ENCODE data around the gene IGFBP5. TPM values are rescaled to one million over a fixed set of nuclear protein-coding genes. Genes with fewer than 3 reads are reported as not detected.

The IGFBP5 gene
- total and polyA plus RNA-seq, 9 of the 15 experiments (the other 6 are each of a cell fraction or from before 2014, with no cell fraction given): 0.01 to 1.9 (median 0.03) TPM; not detected in 6

- TF ChIP-seq, protein P1, sequence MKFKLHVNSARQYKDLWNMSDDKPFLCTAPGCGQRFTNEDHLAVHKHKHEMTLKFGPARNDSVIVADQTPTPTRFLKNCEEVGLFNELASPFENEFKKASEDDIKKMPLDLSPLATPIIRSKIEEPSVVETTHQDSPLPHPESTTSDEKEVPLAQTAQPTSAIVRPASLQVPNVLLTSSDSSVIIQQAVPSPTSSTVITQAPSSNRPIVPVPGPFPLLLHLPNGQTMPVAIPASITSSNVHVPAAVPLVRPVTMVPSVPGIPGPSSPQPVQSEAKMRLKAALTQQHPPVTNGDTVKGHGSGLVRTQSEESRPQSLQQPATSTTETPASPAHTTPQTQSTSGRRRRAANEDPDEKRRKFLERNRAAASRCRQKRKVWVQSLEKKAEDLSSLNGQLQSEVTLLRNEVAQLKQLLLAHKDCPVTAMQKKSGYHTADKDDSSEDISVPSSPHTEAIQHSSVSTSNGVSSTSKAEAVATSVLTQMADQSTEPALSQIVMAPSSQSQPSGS (CRISPR knock-in tag; IDR thresholded peaks at IDR 0.05): no peak
Observed at GRCh38 chr2:216629784-216630183, 65.6 kb downstream of the IGFBP5 start (continued).

GRCh38 chr2:216626875-216627245, 68.5 kb downstream of the IGFBP5 start:
- no peaks in the 10 kb centered on the region for H3K9me1 ChIP-seq (ENCODE audit: control insufficient read depth, insufficient read depth, low read length)
- ChIA-PET CTCF (ENCODE audit: low intra/inter-chr PET ratio) (no interaction called here), POLR2A (no interaction called here)
- H3K9me3 ChIP-seq (replicated peaks; ENCODE audit: control insufficient read depth, insufficient read depth, low read depth, low read length): no peaks in the 10 kb centered on the region; the same call in 1 of the 2 replicates
- no peak overlapping the region for H2AFZ ChIP-seq (ENCODE audit: low read depth, low read length)
- in situ Hi-C loops (cut with MboI) (no loop called here), intact Hi-C loops (cut with micrococcal nuclease) (no loop called here)
- H3K4me3 ChIP-seq: no peak overlapping the region
- H3K4me2 ChIP-seq (ENCODE audit: insufficient read depth, low read length): no peak overlapping the region
- TF ChIP-seq L3MBTL2 (IDR thresholded peaks at IDR 0.05) (no peak), HBP1 (CRISPR knock-in tag; IDR thresholded peaks at IDR 0.05) (no peak), MXI1 (IDR thresholded peaks at IDR 0.05; ENCODE audit: low read depth, low read length) (no peak), XRCC3 (IDR thresholded peaks at IDR 0.05) (no peak)
- TF ChIP-seq, protein P2, sequence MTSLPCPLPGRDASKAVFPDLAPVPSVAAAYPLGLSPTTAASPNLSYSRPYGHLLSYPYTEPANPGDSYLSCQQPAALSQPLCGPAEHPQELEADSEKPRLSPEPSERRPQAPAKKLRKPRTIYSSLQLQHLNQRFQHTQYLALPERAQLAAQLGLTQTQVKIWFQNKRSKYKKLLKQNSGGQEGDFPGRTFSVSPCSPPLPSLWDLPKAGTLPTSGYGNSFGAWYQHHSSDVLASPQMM (CRISPR knock-in tag; IDR thresholded peaks at IDR 0.05): no peak
- no peaks in the 10 kb centered on the region for H3K4me1 ChIP-seq (replicated peaks in 1 of 2; ENCODE audit: control insufficient read depth in 2 of 2, insufficient read depth in 2 of 2, low read length in 2 of 2)
- no peaks in the 10 kb centered on the region for H4K20me1 ChIP-seq (replicated peaks; ENCODE audit: control insufficient read depth, insufficient read depth, low read length)
- no peak for DNase-seq (ENCODE audit: extremely low read depth in 1 of 4, low spot score in 3 of 4)
- whole genome bisulfite sequencing (ENCODE audit: insufficient coverage, low coverage, missing lambda C conversion rate): 0% methylated on average over 2 of the region's 2 CpGs
- H3K9ac ChIP-seq (ENCODE audit: insufficient read depth in 1 of 2, low read depth in 2 of 2, low read length in 2 of 2): no peak overlapping the region
- H3K79me2 ChIP-seq (ENCODE audit: control insufficient read depth, insufficient read depth, low read length): no peaks in the 10 kb centered on the region
- no peak overlapping the region for H3K27ac ChIP-seq (ENCODE audit: extremely low read depth, low read depth, low read length)
- FAIRE-seq: no peak
- H3K36me3 ChIP-seq (ENCODE audit: control insufficient read depth, insufficient read depth, low read length): no peaks in the 10 kb centered on the region
- peaks cover 0 to 8% of the 10 kb centered on the region in 2 experiments; a peak in 4 of 5 replicates for H3K27me3 ChIP-seq (ENCODE audit: control insufficient read depth in 2 of 2, insufficient read depth in 2 of 2, low read length in 2 of 2)
- no peak for ATAC-seq
- BruUV-seq (replicated peaks): no TSS peak

Data from K562 (cell line).